BE2C (cell line): ENCODE measurements around the gene MRPL38. TPM values are rescaled to one million over a fixed set of nuclear protein-coding genes. Genes with fewer than 3 reads are reported as not detected.

ENCODE experiments used
- DNase-seq: peaks from one replicate; pipeline ENCODE4 v3.0.0-alpha.2; 2020
- H3K27me3 ChIP-seq: fragments of 250-450 bp; sonication (Bioruptor Pico); 2 replicates; pipeline ENCODE4 v1.5.1; 2020; ENCODE audit warnings: mild to moderate bottlenecking
- H3K36me3 ChIP-seq: fragments of 250-450 bp; sonication (Bioruptor Pico); 2 replicates; pipeline ENCODE4 v1.5.1; 2020; ENCODE audit warnings: mild to moderate bottlenecking
- H3K4me1 ChIP-seq: fragments of 250-450 bp; sonication (Bioruptor Pico); 2 replicates; pipeline ENCODE4 v1.5.1; 2020
- H3K4me3 ChIP-seq: 2 replicates; pipeline ENCODE4 v1.5.1; 2011; ENCODE audit warnings: low read depth, low read length
- H3K9me3 ChIP-seq: fragments of 250-450 bp; sonication (Bioruptor Pico); 2 replicates; pipeline ENCODE4 v1.5.1; 2020
- polyA plus RNA-seq: library from polyadenylated mRNA; unstranded; fragments of >200 nt; gene quantifications from one replicate; pipeline ENCODE4 v1.2.1, GENCODE V29; 2012; ENCODE audit warnings: low read depth, missing spikeins; ENCODE audit not compliant: insufficient read length, insufficient read depth
- TF ChIP-seq, protein P1 (sequence below): IDR thresholded peaks from 2 replicates; pipeline ENCODE4 v1.5.1; 2012; ENCODE audit warnings: mild to moderate bottlenecking, low read depth, low read length

The MRPL38 gene
- polyA plus RNA-seq: 342 TPM

DNA sequence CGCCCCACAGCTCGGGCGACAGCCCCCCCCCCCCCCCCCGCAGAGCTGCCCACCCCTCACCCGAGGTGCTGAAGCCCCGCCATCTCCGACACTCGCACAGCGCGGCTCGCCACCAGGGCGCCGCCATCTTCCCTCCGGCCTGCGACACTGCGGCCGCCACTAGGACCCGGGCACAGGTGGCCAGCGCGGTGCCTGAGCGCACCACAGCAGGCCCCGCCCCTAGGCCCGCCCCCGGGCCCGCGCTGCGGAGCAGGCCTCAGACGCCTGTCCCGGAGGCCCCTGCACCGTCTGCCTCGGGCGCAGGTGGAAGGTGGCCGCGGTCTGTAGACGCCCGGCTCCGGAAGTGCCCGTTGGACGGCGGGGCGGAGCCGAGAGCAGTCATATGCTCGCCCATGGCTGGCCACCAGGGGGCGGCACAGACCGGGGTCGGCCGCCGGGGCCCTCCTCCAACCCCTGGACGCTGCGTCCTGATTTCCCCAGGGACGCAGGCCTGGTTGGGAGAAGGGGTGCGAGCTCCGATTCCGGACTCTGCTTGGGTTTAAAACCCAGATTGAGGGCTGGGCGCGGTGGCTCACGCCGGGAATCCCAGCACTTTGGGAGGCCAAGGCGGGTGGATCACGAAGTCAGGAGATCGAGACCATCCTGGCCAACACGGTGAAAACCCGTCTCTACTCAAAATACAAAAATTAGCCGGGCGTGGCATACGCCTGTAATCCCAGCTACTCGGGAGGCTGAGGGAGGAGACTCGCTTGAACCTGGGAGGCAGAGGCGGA, at the start of gene MRPL38:
Gene MRPL38, minus strand, starts transcription at position 136 of the 773 bp plus-strand sequence. Its CDS starts 9 bp downstream, at position 127.
- peak; percentile 98 for DNase-seq
- H3K4me3 ChIP-seq: peak within 1 kb of the TSS; percentile 91
- H3K4me1 ChIP-seq: peaks cover 8% of the 10 kb centered on the region
- H3K9me3 ChIP-seq: no peaks in the 10 kb centered on the region
- H3K27me3 ChIP-seq: no peaks in the 10 kb centered on the region
- H3K36me3 ChIP-seq: peaks cover 17% of the 10 kb centered on the region
- TF ChIP-seq, protein P1, sequence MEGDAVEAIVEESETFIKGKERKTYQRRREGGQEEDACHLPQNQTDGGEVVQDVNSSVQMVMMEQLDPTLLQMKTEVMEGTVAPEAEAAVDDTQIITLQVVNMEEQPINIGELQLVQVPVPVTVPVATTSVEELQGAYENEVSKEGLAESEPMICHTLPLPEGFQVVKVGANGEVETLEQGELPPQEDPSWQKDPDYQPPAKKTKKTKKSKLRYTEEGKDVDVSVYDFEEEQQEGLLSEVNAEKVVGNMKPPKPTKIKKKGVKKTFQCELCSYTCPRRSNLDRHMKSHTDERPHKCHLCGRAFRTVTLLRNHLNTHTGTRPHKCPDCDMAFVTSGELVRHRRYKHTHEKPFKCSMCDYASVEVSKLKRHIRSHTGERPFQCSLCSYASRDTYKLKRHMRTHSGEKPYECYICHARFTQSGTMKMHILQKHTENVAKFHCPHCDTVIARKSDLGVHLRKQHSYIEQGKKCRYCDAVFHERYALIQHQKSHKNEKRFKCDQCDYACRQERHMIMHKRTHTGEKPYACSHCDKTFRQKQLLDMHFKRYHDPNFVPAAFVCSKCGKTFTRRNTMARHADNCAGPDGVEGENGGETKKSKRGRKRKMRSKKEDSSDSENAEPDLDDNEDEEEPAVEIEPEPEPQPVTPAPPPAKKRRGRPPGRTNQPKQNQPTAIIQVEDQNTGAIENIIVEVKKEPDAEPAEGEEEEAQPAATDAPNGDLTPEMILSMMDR: peak; percentile 84

DNA sequence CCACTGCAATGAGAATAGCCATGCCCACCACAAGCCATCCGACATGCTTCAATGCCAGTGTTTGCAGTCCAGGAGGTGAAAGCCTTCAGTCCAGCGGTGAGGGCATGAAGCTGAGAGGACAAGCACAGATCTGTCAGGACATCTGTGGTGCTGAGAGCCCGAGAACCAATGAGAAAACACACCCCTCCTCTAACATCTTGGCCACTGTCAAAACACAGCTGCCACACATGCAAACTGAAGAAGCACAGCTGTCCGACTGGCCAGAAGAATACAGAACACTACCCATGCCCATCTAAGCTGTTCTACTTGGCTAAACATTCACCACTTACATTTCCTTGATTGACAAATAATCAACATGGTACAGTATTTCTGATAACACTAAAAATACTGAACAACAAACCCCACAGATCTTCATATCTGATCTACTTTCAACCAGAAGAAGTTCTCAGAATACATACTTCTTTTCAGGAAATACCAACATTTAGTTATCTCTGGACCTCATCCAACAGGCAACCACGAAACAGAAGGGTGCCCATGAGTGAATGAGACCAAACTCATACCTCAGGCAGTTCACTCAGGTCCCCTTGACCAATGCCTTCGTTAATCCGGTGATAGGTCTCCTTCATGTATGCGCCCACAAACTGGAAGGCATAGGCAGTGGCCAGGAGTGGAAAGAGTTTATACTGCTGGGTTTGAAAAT, 46.3 kb upstream of the MRPL38 start:
- peaks cover 53% of the 10 kb centered on the region for H3K36me3 ChIP-seq
- no peak overlapping the region for H3K4me3 ChIP-seq
- H3K27me3 ChIP-seq: no peaks in the 10 kb centered on the region
- no peaks in the 10 kb centered on the region for H3K9me3 ChIP-seq
- no peak for DNase-seq
- TF ChIP-seq, protein P1: no peak
- no peaks in the 10 kb centered on the region; the same call in 1 of the 2 replicates for H3K4me1 ChIP-seq

DNA sequence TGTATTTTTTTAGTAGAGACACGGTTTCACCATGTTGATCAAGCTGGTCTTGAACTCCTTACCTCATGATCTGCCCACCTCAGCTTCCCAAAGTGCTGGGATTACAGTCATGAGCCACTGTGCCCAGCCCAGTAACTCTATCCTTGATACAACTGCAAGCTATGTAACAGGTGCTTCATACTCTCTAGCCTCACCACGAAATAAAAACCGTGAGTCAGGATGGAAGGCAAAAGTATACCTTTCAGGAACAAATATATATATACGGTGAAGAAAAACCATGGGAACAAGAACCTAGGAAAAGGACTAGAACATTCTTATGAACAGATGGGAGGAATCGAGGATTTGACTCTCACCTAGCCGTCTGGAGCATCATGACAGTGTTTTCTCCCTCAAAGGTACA, 45.7 kb upstream of the MRPL38 start:
- no peaks in the 10 kb centered on the region for H3K27me3 ChIP-seq
- H3K9me3 ChIP-seq: no peaks in the 10 kb centered on the region
- DNase-seq: no peak
- no peaks in the 10 kb centered on the region; the same call in 1 of the 2 replicates for H3K4me1 ChIP-seq
- no peak overlapping the region for H3K4me3 ChIP-seq
- TF ChIP-seq, protein P1: no peak
- peaks cover 49% of the 10 kb centered on the region for H3K36me3 ChIP-seq

DNA sequence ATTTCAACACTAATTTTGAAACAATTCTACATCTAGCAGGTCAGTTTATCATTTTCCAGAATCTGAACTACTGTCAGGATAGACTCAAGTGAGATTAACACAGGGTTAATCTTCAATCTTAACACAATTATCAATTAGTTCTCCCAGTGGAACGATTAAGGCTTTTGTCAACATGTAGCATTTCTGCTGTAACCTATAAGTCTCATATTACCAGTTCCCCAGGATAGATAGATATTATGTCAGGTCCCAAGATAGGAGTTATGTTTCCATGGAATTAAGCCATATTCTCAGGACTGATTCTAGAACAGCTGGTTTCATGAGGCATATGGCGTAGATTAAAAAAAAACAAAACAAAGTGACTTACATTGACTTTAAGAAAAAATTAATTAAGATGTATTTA, 40.5 kb upstream of the MRPL38 start:
- Histone ChIP-seq H3K4me1 (no peaks in the 10 kb centered on the region; the same call in 1 of the 2 replicates), H3K4me3 (no peak overlapping the region), H3K27me3 (no peaks in the 10 kb centered on the region), H3K9me3 (no peaks in the 10 kb centered on the region), H3K36me3 (peaks cover 21% of the 10 kb centered on the region)
- TF ChIP-seq, protein P1: no peak
- DNase-seq: no peak

DNA sequence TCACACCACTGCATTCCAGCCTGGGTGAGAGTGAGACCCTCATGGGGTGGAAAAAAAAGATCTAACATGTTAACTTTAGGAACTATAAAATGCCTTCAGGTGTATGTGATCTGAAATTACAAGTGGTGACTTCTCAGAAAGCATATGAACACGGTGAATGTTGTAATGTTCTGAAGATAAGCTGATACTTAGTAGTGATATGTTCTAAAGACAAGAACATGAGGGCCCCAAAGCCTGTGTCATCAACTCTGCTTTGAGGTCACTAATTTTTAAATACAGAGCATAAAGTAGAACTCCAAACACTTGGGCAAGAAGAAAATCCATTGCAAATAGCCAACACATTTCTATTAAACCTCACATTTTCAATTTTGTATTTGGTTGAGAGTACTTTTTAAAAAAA, 38.8 kb upstream of the MRPL38 start:
- Histone ChIP-seq H3K36me3 (peaks cover 7% of the 10 kb centered on the region), H3K4me3 (no peak overlapping the region), H3K9me3 (no peaks in the 10 kb centered on the region), H3K27me3 (no peaks in the 10 kb centered on the region), H3K4me1 (no peaks in the 10 kb centered on the region; the same call in 1 of the 2 replicates)
- TF ChIP-seq, protein P1: no peak
- no peak for DNase-seq

DNA sequence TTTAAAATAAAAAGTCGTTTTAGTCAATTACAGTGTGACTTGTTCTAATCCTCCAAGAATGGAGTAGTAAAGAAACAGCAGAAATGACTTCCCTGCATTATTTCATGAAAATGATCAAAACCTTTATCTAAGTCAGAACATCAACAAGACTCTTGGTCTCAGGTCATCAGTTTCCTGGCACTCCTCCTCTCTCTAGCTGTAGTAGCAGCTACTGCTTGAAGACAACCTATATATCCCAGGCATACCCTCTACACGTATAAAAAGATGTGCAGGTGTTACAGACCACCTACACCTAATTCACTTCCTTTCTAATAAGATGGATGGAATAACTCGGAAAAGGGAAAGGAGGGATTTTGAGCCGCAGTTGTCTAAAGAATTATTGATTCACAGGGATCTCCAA, 37.8 kb upstream of the MRPL38 start:
- Histone ChIP-seq H3K4me1 (peaks cover 6% of the 10 kb centered on the region), H3K36me3 (no peaks in the 10 kb centered on the region; the same call in 1 of the 2 replicates), H3K27me3 (no peaks in the 10 kb centered on the region), H3K4me3 (no peak overlapping the region), H3K9me3 (no peaks in the 10 kb centered on the region)
- TF ChIP-seq, protein P1: no peak
- no peak for DNase-seq
